NCI-H1417 treated with DMSO at 0.1 percent for 48 hours (cell line): ENCODE measurements around the gene AGFG1.
"Not testable (repeated sequence)": the region's sequence is repeated elsewhere in the genome, so short reads cannot be mapped to it uniquely, and the experiment has no call there.

ENCODE experiments used
- DNase-seq: peaks from one replicate; lab custom pipeline; 2025; lab: John Stamatoyannopoulos, UW

The AGFG1 gene

DNA sequence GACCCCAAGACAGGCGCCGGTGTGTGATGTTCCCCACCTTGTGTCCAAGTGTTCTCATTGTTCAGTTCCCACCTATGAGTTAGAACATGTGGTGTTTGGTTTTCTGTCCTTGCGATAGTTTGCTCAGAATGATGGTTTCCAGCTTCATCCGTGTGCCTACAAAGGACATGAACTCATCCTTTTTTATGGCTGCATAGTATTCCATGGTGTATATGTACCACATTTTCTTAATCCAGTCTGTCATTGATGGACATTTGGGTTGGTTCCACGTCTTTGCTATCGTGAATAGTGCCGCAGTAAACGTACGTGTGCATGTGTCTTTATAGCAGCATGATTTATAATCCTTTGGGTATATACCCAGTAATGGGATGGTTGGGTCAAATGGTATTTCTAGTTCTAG, 68.4 kb downstream of the AGFG1 start:
- not testable (repeated sequence) for DNase-seq

DNA sequence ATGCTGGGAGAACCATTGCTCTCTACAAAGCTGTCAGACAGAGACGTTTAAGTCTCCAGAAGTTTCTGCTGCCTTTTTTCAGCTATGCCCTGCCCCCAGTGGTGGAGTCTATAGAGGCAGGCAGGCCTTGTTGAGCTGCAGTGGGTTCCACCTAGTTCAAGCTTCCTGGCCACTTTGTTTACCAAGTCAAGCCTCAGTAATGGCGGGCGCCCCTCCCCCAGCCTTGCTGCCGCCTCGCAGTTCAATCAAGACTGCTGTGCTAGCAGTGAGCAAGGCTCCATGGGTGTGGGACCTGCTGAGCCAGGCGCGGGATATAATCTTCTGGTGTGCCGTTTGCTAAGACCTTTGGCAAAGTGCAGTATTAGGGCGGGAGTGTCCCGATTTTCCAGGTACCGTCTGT, 74.0 kb downstream of the AGFG1 start:
- DNase-seq = no peak

GRCh38 chr2:227551836-227552235, 79.9 kb downstream of the AGFG1 start:
- no peak for DNase-seq

- DNase-seq = no peak
These were observed 90.6 kb downstream of the AGFG1 start for GRCh38 chr2:227562581-227562980.

DNA sequence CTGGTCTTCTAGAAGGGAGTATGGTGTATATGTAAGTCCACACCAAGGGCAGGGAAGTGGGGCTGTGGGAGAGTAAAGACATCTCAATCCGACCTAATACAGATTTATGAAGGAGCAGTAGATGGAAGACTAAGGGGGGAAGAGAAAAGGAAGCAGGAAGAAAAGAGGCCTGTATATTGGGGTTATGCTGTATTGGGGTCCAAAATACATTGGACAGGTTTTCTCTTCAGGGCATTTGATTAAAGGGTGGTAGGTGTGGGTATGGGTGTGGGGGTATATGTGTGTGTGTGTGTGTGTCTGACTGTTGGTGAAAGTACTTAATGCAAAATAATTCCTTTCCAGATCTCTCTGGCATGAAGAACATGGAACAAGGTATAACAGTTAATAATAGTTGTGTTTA, 93.1 kb downstream of the AGFG1 start:
- DNase-seq = no peak

DNA sequence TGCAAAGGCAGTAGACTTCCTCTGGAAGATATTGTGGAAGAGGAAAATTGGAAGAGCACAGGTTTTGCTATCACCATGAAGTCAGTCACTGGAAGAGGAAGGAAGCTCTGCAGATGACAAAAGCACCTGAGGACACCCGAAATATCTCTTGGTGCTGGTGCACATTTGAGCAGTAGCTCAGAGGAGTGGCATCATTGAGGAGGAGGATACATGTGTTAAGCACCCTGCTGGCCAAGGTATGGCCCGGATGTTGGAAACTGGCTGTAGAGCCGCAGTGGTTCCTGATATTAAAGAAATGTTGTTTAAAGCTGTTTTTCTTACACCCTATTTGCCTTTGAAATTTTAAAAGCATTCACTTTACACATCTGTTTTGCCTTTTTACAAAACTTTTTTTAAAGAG, 94.1 kb downstream of the AGFG1 start:
- DNase-seq = no peak

DNA sequence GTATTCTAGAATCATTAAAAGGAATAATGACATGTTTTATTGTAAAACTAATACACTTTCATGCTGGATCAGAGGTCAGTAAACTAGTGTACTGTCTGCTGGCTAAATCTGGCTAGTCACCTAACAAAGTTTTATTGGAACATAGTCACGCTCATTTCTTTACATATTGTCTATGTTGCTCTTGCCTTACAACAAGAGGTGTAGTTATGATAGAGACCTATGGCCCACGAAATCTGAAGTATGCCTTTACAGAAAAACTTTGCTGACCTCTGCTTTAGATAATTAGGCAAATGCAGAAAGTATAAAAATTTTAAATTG, 96.9 kb downstream of the AGFG1 start:
- DNase-seq = no peak

GRCh38 chr2:227570615-227571014, 98.7 kb downstream of the AGFG1 start:
- DNase-seq = no peak

DNA sequence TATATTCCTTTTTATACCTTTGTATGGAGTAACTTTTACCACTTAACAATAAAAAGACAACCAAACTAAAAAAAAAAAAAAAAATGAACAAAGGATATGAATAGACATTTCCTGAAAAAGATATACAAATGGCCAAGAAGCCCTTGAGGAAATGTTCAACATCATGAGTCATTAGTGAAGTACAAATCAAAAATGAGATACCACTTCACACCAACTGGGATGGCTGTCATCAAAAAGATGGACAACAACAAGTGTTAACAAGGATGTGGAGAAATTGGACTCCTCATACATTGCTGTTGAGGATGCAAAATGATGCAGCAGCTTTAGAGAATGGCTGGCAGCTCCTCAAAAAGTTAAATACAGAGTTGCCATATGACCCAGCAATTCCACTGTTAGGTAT, 104.2 kb downstream of the AGFG1 start:
- DNase-seq = no peak

GRCh38 chr2:227576812-227577211, 104.9 kb downstream of the AGFG1 start:
- no peak for DNase-seq

DNA sequence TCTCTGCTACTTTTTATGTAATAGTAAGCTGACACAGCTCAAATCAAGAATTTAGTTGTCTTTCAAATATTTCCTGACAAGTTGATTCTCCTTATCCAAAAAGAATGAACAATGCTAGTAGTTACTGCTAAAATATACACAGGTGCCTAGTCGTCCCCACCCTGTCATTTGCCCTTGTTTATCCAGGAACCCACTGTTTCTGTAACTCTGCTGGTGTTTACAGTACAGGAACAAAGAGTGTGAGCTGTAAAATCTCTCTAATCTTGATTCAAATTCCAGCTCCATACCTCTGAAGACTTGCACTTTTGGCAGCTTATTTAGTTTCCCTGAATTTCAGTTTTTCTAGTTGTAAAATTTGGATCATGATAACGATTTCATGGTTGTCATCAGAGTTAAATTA, 105.6 kb downstream of the AGFG1 start:
- DNase-seq = no peak

GRCh38 chr2:227578642-227579041, 106.7 kb downstream of the AGFG1 start:
- no peak for DNase-seq

GRCh38 chr2:227579791-227580190, 107.8 kb downstream of the AGFG1 start:
- no peak for DNase-seq

GRCh38 chr2:227582369-227582768, 110.4 kb downstream of the AGFG1 start:
- no peak for DNase-seq

- DNase-seq = no peak
These were observed 120.9 kb downstream of the AGFG1 start for GRCh38 chr2:227592694-227593387.

DNA sequence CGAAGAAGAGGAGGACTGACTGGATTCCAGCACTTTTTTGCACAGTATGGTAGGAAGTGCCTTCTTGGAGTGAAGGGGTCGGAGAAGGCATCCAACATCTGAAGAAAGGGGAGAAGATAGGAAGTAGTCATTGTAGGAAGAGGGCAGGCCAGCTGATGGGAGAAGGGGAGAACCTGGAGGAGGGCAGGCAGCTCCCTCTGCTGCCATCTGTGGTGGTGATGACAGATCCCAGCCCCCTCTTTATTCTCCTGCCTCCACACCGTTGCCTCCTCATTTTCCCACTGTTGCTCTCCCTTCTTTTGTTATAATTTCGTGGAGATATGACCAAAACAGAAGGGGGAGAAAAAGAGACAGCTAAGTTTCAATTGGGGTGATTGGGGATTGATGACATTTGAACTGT, 123.8 kb downstream of the AGFG1 start:
- no peak for DNase-seq

GRCh38 chr2:227597036-227597435, 125.1 kb downstream of the AGFG1 start:
- no peak for DNase-seq

DNA sequence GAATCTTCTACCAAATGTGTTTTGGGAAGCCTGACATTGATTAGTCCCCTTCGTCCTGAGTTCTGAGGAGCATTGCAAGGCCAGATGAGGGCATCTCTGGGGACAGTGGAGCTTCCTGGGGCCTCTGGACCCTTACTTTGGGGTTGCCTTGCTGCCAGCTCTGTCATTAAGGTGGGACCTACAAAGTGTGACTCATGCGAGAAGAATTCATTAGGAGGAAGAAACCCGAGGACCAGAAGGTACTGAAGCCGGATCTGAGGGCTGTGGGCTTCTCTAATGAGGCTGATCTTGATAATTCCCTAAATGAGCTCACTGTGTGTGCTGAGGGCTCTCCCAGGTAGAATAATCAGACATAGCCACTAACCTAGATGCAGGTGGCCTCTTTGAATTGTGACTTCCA, 126.0 kb downstream of the AGFG1 start:
- no peak for DNase-seq

DNA sequence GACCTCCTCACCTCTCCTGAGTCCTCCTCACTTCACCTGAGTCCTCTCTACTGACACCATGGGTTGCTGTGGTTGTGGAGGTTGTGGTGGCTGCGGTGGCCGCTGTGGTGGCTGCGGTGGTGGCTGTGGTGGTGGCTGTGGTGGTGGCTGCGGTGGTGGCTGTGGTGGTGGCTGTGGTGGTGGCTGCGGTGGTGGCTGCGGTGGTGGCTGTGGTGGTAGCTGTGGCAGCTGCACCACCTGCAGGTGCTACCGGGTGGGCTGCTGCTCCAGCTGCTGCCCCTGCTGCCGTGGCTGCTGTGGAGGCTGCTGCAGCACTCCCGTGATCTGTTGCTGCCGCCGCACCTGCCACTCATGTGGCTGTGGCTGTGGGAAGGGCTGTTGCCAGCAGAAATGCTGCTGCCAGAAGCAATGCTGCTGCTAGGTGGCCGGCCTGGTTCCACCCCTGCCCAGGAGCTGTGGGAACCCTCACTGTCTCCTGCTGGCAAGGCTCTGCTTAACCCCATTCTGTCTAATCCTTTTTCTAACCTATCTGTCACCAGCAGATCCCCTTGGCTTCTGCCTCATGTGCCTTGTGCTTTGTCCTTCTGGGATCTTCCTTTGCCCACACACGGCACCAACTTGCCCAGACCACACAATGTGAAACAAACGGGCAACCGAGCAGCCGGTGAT, 127.0 kb downstream of the AGFG1 start, which contains the start of gene SCYGR2:
SCYGR2 (plus strand) TSS at position 59 of the 669 bp plus-strand sequence; CDS start at position 59, 0 bp downstream.
- DNase-seq = not testable (repeated sequence)

DNA sequence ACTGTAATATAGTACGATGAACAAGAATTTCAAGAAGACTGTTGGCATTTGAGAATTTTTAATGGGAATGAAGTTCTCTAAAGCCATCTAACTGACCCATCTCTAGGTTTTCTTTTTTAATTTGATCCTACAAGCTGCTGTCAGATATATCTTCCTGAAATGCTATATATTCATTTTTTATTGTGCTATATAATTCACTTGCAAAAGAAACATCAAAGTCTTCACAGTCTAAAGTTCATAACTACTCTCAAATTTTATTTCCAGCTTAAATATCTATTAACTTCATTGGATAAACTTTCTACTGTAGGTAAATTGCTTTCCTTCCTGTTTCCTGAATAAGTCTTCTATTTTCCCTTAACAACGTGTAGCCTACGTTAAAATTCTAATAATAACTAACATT, 130.4 kb downstream of the AGFG1 start:
- DNase-seq = no peak

- DNase-seq = no peak
These were observed 134.5 kb downstream of the AGFG1 start for GRCh38 chr2:227606476-227606875.

DNA sequence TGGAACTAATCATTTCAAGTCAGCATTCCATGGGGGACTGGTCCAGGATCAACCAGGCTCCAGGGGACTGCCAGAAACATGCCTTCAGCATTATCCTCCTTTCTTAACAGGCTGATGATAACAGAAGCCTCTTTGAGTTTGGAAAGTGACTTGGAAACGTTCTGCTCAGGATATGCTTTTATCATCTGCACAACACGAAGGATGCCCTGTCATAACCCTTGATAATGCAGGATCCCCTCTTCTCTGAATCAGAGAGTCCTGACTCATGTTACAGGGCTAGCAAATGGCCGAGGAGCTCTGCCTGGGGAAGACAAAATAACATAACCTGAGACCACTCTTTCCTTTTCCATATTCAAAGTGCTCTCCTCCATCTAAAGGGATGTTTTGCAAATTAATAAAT, 136.0 kb downstream of the AGFG1 start:
- DNase-seq = no peak

- DNase-seq = no peak
These were observed 136.8 kb downstream of the AGFG1 start for GRCh38 chr2:227608561-227609338.
